ENCODE measurements around the gene CNTF.

DNA sequence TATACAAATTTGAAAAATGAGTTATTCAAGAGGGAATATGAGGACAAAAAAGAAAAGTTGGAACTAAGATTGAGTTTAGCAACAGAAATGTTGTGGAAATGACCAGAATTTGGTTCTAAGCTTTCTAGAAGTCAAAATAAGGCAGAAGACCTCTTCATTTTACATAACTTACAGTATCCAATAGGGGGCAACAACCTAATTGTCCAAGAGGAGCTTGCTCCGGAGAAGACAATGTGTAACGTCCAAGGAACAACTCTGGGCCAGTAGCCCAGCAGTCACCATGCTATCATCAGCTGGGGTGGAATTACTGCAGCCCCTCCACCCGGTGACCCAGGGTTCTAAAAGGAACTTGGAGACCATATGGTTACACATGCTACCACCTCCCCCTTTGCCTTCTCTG, 14.1 kb downstream of the CNTF start:
- TF ChIP-seq ZNF263 (CRISPR knock-in tag; IDR thresholded peaks at IDR 0.05; ENCODE audit: low read depth), result no peak
- TF ChIP-seq, protein P1, sequence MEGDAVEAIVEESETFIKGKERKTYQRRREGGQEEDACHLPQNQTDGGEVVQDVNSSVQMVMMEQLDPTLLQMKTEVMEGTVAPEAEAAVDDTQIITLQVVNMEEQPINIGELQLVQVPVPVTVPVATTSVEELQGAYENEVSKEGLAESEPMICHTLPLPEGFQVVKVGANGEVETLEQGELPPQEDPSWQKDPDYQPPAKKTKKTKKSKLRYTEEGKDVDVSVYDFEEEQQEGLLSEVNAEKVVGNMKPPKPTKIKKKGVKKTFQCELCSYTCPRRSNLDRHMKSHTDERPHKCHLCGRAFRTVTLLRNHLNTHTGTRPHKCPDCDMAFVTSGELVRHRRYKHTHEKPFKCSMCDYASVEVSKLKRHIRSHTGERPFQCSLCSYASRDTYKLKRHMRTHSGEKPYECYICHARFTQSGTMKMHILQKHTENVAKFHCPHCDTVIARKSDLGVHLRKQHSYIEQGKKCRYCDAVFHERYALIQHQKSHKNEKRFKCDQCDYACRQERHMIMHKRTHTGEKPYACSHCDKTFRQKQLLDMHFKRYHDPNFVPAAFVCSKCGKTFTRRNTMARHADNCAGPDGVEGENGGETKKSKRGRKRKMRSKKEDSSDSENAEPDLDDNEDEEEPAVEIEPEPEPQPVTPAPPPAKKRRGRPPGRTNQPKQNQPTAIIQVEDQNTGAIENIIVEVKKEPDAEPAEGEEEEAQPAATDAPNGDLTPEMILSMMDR (IDR thresholded peaks at IDR 0.05), result no peak
- TF ChIP-seq, protein P2, sequence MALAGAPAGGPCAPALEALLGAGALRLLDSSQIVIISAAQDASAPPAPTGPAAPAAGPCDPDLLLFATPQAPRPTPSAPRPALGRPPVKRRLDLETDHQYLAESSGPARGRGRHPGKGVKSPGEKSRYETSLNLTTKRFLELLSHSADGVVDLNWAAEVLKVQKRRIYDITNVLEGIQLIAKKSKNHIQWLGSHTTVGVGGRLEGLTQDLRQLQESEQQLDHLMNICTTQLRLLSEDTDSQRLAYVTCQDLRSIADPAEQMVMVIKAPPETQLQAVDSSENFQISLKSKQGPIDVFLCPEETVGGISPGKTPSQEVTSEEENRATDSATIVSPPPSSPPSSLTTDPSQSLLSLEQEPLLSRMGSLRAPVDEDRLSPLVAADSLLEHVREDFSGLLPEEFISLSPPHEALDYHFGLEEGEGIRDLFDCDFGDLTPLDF (CRISPR knock-in tag; IDR thresholded peaks at IDR 0.05), result no peak
- TF ChIP-seq, protein P3, sequence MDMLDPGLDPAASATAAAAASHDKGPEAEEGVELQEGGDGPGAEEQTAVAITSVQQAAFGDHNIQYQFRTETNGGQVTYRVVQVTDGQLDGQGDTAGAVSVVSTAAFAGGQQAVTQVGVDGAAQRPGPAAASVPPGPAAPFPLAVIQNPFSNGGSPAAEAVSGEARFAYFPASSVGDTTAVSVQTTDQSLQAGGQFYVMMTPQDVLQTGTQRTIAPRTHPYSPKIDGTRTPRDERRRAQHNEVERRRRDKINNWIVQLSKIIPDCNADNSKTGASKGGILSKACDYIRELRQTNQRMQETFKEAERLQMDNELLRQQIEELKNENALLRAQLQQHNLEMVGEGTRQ (CRISPR knock-in tag; IDR thresholded peaks at IDR 0.05), result no peak
- no peak for TF ChIP-seq ETV6 (CRISPR knock-in tag; IDR thresholded peaks at IDR 0.05)
- no peak for TF ChIP-seq ESRRA (CRISPR knock-in tag; IDR thresholded peaks at IDR 0.05; ENCODE audit: borderline replicate concordance)
- no peak for TF ChIP-seq GABPB1 (CRISPR knock-in tag; IDR thresholded peaks at IDR 0.05)
- no peak for TF ChIP-seq CREM (CRISPR knock-in tag; IDR thresholded peaks at IDR 0.05)
- TF ChIP-seq, protein P4, sequence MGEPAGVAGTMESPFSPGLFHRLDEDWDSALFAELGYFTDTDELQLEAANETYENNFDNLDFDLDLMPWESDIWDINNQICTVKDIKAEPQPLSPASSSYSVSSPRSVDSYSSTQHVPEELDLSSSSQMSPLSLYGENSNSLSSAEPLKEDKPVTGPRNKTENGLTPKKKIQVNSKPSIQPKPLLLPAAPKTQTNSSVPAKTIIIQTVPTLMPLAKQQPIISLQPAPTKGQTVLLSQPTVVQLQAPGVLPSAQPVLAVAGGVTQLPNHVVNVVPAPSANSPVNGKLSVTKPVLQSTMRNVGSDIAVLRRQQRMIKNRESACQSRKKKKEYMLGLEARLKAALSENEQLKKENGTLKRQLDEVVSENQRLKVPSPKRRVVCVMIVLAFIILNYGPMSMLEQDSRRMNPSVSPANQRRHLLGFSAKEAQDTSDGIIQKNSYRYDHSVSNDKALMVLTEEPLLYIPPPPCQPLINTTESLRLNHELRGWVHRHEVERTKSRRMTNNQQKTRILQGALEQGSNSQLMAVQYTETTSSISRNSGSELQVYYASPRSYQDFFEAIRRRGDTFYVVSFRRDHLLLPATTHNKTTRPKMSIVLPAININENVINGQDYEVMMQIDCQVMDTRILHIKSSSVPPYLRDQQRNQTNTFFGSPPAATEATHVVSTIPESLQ (CRISPR knock-in tag; IDR thresholded peaks at IDR 0.05), result no peak
- no peak for TF ChIP-seq JUN (CRISPR knock-in tag; IDR thresholded peaks at IDR 0.05)
